ELR (cell line): ENCODE results near the gene LKAAEAR1.
"Not testable (repeated sequence)": the region's sequence is repeated elsewhere in the genome, so short reads cannot be mapped to it uniquely, and the experiment has no call there.

Experiments
- DNase-seq: peaks from one replicate; pipeline ENCODE4 v3.0.0-alpha.2; 2015; ENCODE audit warnings: low read depth

The LKAAEAR1 gene

GRCh38 chr20:64083804-64084684 is at the start of gene LKAAEAR1:
TSS of gene LKAAEAR1 (minus strand) at chr20:64084398. CDS start at chr20:64084219, 179 bp downstream.
- DNase-seq, result no peak

- DNase-seq, result peak; percentile 59
Measured at GRCh38 chr20:64131406-64131805, 47.2 kb upstream of the LKAAEAR1 start.

- no peak for DNase-seq
Measured at GRCh38 chr20:64130876-64131275, 46.7 kb upstream of the LKAAEAR1 start.

- no peak for DNase-seq
Measured at GRCh38 chr20:64130271-64130670, 46.1 kb upstream of the LKAAEAR1 start.

GRCh38 chr20:64129146-64129782 is 45.1 kb upstream of the LKAAEAR1 start:
- DNase-seq, result no peak

GRCh38 chr20:64123517-64123916 is 39.3 kb upstream of the LKAAEAR1 start:
- not testable (repeated sequence) for DNase-seq

- not testable (repeated sequence) for DNase-seq
Measured at GRCh38 chr20:64122927-64123326, 38.7 kb upstream of the LKAAEAR1 start.

GRCh38 chr20:64121586-64121985 is 37.4 kb upstream of the LKAAEAR1 start:
- DNase-seq, result no peak

- DNase-seq, result no peak
Measured at GRCh38 chr20:64119681-64120341, 35.6 kb upstream of the LKAAEAR1 start.

- no peak for DNase-seq
Measured at GRCh38 chr20:64119301-64119680, 35.1 kb upstream of the LKAAEAR1 start.

- DNase-seq, result not testable (repeated sequence)
Measured at GRCh38 chr20:64117432-64117777, 33.2 kb upstream of the LKAAEAR1 start.

- DNase-seq, result no peak
Measured at GRCh38 chr20:64116541-64117431, 32.6 kb upstream of the LKAAEAR1 start.

- DNase-seq, result no peak
Measured at GRCh38 chr20:64116016-64116415, 31.8 kb upstream of the LKAAEAR1 start.

GRCh38 chr20:64115171-64115911 is 31.1 kb upstream of the LKAAEAR1 start:
- DNase-seq, result no peak

- no peak for DNase-seq
Measured at GRCh38 chr20:64114356-64114971, 30.3 kb upstream of the LKAAEAR1 start.

- no peak for DNase-seq
Measured at GRCh38 chr20:64113796-64114355, 29.7 kb upstream of the LKAAEAR1 start.

GRCh38 chr20:64113444-64113775 is 29.2 kb upstream of the LKAAEAR1 start:
- no peak for DNase-seq

- no peak for DNase-seq
Measured at GRCh38 chr20:64112691-64113443, 28.7 kb upstream of the LKAAEAR1 start.

GRCh38 chr20:64111841-64112641 is 27.8 kb upstream of the LKAAEAR1 start:
- no peak for DNase-seq
